Fibroblast of the aortic adventitia (primary cell): ENCODE data around the gene ACAA2. TPM values are rescaled to one million over a fixed set of nuclear protein-coding genes. Genes with fewer than 3 reads are reported as not detected.

Source experiments
- DNase-seq: peaks from one replicate; pipeline ENCODE4 v3.0.0-alpha.2; 2010; ENCODE audit warnings: low read depth
- H3K4me3 ChIP-seq: 2 replicates; pipeline ENCODE4 v1.5.1; 2011; ENCODE audit warnings: low read depth, mild to moderate bottlenecking, control low read depth, low read length, moderate library complexity
- CTCF ChIP-seq: IDR thresholded peaks from 2 replicates; pipeline ENCODE4 v1.5.1; 2011; ENCODE audit warnings: mild to moderate bottlenecking, low read length, control low read depth, inconsistent platforms; ENCODE audit not compliant: insufficient read depth
- total RNA-seq: library from RNA; depleted of rRNA; stranded (reverse); fragments of >200 nt; gene quantifications from 2 replicates; pipeline ENCODE4 v1.2.3, GENCODE V29; 2012; ENCODE audit warnings: low replicate concordance

The ACAA2 gene
- total RNA-seq, 1 donor: 56.8 TPM

- no peak for DNase-seq
- no peak for TF ChIP-seq CTCF
- no peak overlapping the region for H3K4me3 ChIP-seq
Observed at GRCh38 chr18:49850636-49851035, 37.3 kb upstream of the ACAA2 start.

GRCh38 chr18:49849331-49850217, 36.2 kb upstream of the ACAA2 start:
- no peak for TF ChIP-seq CTCF
- H3K4me3 ChIP-seq: no peak overlapping the region
- peak; percentile 78 for DNase-seq

GRCh38 chr18:49848115-49848514, 34.8 kb upstream of the ACAA2 start:
- no peak overlapping the region for H3K4me3 ChIP-seq
- TF ChIP-seq CTCF: no peak
- DNase-seq: no peak

- TF ChIP-seq CTCF: no peak
Observed at GRCh38 chr18:49847524-49847923, 34.2 kb upstream of the ACAA2 start.

GRCh38 chr18:49846718-49847470, 33.6 kb upstream of the ACAA2 start:
- no peak for DNase-seq

More at GRCh38 chr18:49847524-49847923, 34.2 kb upstream of the ACAA2 start:
- no peak overlapping the region for H3K4me3 ChIP-seq
- no peak for DNase-seq

GRCh38 chr18:49846361-49846662, 33.0 kb upstream of the ACAA2 start:
- DNase-seq: peak; percentile 72
- H3K4me3 ChIP-seq: no peak overlapping the region
- no peak for TF ChIP-seq CTCF

More at GRCh38 chr18:49846718-49847470, 33.6 kb upstream of the ACAA2 start:
- no peak overlapping the region for H3K4me3 ChIP-seq
- no peak for TF ChIP-seq CTCF
